ENCODE data around the gene DHRS7. TPM values are rescaled to one million over a fixed set of nuclear protein-coding genes. Genes with fewer than 3 reads are reported as not detected.

Gene DHRS7
- 100 to 1,000 TPM in 1 of 6 donors, 10 to 100 TPM in 5; 52.4 to 116 (median 89.0) TPM for total RNA-seq

GRCh38 chr14:60164712-60165546 is at the start of gene DHRS7:
Gene DHRS7, minus strand, starts transcription at chr14:60165398. Its CDS starts 89 bp downstream, at chr14:60165309.
- H3K4me1 ChIP-seq, result peaks cover 12 to 40% (median 20%) of the 10 kb centered on the region in 4 donors
- TF ChIP-seq POLR2A (IDR thresholded peaks at IDR 0.05) (peak in 3 of 4 donors; percentile 60 to 80 (median 78)), EP300 (IDR thresholded peaks at IDR 0.05) (peak in 1 of 4 donors; percentile 44), POLR2AphosphoS5 (IDR thresholded peaks at IDR 0.05) (peak; percentile 76 to 78), CTCF (IDR thresholded peaks at IDR 0.05) (peak in 5 of 6 experiments; percentile 37 to 81 (median 61))
- ATAC-seq (ENCODE audit: low FRiP score in 2 of 2) (peak; percentile 97 to 99), DNase-seq (peak; percentile 94 to 96)
- H3K36me3 ChIP-seq, result no peaks in the 10 kb centered on the region
- peak within 1 kb of the TSS; percentile 60 to 86 (median 70) for H3K4me3 ChIP-seq
- H3K27ac ChIP-seq, result peak within 1 kb of the TSS; percentile 84 to 99 (median 94)
- 0% methylated on average over 10 to 55 of the region's 68 CpGs for WGBS, 2 donors
- H3K27me3 ChIP-seq, result no peaks in the 10 kb centered on the region
- no peaks in the 10 kb centered on the region for H3K9me3 ChIP-seq

GRCh38 chr14:60214415-60215126 is 49.4 kb upstream of the DHRS7 start:
- Histone ChIP-seq H3K27ac (no peak overlapping the region), H3K4me3 (no peak overlapping the region), H3K9me3 (no peaks in the 10 kb centered on the region), H3K27me3 (no peaks in the 10 kb centered on the region), H3K36me3 (no peaks in the 10 kb centered on the region), H3K4me1 (peaks cover 0 to 4% (median 0%) of the 10 kb centered on the region in 4 donors)
- no peak for DNase-seq
- ATAC-seq (ENCODE audit: low FRiP score in 2 of 2), result no peak
- 44 to 48% methylated on average over 1 of the region's 1 CpG for WGBS, 2 donors
- TF ChIP-seq POLR2AphosphoS5 (IDR thresholded peaks at IDR 0.05) (no peak), POLR2A (IDR thresholded peaks at IDR 0.05) (no peak), EP300 (IDR thresholded peaks at IDR 0.05) (no peak), CTCF (IDR thresholded peaks at IDR 0.05) (no peak)

GRCh38 chr14:60214003-60214402 is 48.8 kb upstream of the DHRS7 start:
- DNase-seq (no peak), ATAC-seq (ENCODE audit: low FRiP score in 2 of 2) (no peak)
- Histone ChIP-seq H3K27me3 (no peaks in the 10 kb centered on the region), H3K36me3 (no peaks in the 10 kb centered on the region), H3K4me1 (peaks cover 0 to 4% (median 0%) of the 10 kb centered on the region in 4 donors), H3K4me3 (no peak overlapping the region), H3K9me3 (no peaks in the 10 kb centered on the region), H3K27ac (no peak overlapping the region)
- no peak for TF ChIP-seq POLR2AphosphoS5 (IDR thresholded peaks at IDR 0.05)
- no peak for TF ChIP-seq CTCF (IDR thresholded peaks at IDR 0.05)
- no peak for TF ChIP-seq POLR2A (IDR thresholded peaks at IDR 0.05)
- TF ChIP-seq EP300 (IDR thresholded peaks at IDR 0.05), result no peak
- 75 to 83% methylated on average over 3 of the region's 3 CpGs for WGBS, 2 donors

- H3K36me3 ChIP-seq, result no peaks in the 10 kb centered on the region
- no peak overlapping the region for H3K4me3 ChIP-seq
- no peak overlapping the region for H3K27ac ChIP-seq
- DNase-seq (no peak), ATAC-seq (ENCODE audit: low FRiP score in 2 of 2) (no peak)
- WGBS, 2 donors, result 87 to 89% methylated on average over 5 of the region's 5 CpGs
- no peak for TF ChIP-seq EP300 (IDR thresholded peaks at IDR 0.05)
- TF ChIP-seq POLR2AphosphoS5 (IDR thresholded peaks at IDR 0.05), result no peak
- no peak for TF ChIP-seq CTCF (IDR thresholded peaks at IDR 0.05)
- no peak for TF ChIP-seq POLR2A (IDR thresholded peaks at IDR 0.05)
- H3K27me3 ChIP-seq, result no peaks in the 10 kb centered on the region
- H3K4me1 ChIP-seq, result peaks cover 0 to 4% (median 0%) of the 10 kb centered on the region in 4 donors
- H3K9me3 ChIP-seq, result no peaks in the 10 kb centered on the region
Measured at GRCh38 chr14:60212503-60213371, 47.5 kb upstream of the DHRS7 start.

Measured in upper lobe of left lung (tissue), 6 donors.